ENCODE data around the gene ASB10. TPM values are rescaled to one million over a fixed set of nuclear protein-coding genes. Genes with fewer than 3 reads are reported as not detected.

Gene ASB10
- total RNA-seq, 1 donor from 2014 or later = not detected

DNA sequence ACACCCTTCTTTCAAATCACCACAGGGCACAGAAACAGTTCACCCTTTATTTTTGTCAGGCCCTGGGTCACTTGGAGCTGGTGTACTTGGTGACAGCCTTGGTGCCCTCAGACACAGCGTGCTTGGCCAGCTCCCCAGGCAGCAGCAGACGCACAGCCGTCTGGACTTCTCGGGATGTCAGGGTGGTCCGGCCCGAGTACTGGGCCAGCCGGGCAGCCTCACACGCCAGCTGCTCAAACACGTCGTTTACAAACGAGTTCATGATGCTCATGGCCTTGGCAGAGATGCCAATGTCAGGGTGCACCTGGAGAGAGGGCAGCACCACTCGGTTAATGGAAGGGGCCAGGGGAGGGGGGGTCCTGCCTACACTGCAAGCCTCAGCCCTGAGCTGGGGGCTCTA is 20.8 kb upstream of the ASB10 start:
- TF ChIP-seq, protein P1, sequence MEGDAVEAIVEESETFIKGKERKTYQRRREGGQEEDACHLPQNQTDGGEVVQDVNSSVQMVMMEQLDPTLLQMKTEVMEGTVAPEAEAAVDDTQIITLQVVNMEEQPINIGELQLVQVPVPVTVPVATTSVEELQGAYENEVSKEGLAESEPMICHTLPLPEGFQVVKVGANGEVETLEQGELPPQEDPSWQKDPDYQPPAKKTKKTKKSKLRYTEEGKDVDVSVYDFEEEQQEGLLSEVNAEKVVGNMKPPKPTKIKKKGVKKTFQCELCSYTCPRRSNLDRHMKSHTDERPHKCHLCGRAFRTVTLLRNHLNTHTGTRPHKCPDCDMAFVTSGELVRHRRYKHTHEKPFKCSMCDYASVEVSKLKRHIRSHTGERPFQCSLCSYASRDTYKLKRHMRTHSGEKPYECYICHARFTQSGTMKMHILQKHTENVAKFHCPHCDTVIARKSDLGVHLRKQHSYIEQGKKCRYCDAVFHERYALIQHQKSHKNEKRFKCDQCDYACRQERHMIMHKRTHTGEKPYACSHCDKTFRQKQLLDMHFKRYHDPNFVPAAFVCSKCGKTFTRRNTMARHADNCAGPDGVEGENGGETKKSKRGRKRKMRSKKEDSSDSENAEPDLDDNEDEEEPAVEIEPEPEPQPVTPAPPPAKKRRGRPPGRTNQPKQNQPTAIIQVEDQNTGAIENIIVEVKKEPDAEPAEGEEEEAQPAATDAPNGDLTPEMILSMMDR (IDR thresholded peaks at IDR 0.05; ENCODE audit: insufficient read depth, low read length, poor library complexity, severe bottlenecking) = no peak
- no peak for DNase-seq (ENCODE audit: low read depth)
- peaks cover 19% of the 10 kb centered on the region for H3K27me3 ChIP-seq (ENCODE audit: control insufficient read depth, insufficient read depth, low read length)
- H3K4me3 ChIP-seq (ENCODE audit: low read depth, low read length) = no peak overlapping the region
- H3K36me3 ChIP-seq (ENCODE audit: control insufficient read depth, insufficient read depth, low read length) = no peaks in the 10 kb centered on the region

DNA sequence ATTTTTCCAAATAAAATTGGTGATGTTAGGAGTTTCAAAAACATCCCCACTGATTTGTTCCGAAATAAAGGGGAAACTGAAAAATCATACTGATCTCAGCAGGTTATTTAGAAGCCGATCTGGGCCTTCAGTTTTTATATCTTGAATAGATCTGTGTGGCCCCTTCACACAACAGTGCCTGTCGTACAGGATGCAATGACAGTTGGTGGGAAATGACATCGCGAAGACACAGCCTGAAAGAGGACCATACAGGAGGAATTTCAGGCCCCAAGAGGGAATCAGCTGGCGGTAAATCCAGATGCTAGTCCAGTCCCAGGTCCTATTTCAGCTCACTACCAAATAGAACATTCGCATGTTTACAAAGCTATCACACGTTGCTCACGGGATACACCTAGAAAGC is 20.3 kb upstream of the ASB10 start:
- Histone ChIP-seq H3K4me3 (ENCODE audit: low read depth, low read length) (no peak overlapping the region), H3K27me3 (ENCODE audit: control insufficient read depth, insufficient read depth, low read length) (peaks cover 21% of the 10 kb centered on the region), H3K36me3 (ENCODE audit: control insufficient read depth, insufficient read depth, low read length) (no peaks in the 10 kb centered on the region)
- no peak for DNase-seq (ENCODE audit: low read depth)
- TF ChIP-seq, protein P1 (IDR thresholded peaks at IDR 0.05; ENCODE audit: insufficient read depth, low read length, poor library complexity, severe bottlenecking) = no peak

DNA sequence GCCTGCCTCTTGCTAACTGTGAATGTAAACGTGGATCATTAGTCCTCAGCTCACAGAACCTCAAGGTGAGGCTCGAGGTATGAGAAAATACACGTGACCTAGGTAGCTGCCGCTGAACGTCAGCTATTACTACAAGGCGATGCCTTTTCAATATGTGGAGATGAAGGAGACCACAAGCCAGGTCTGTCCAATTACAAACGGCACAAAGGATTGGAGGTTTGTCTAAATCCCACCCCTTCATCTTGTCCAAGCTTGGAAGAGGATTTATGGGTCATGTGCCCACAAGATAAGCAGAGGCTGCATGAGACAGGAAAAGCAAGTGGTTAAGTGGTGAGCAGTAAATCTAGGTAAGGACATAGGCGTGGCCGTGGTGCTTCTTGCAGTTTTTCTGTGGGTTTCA is 19.9 kb upstream of the ASB10 start:
- H3K27me3 ChIP-seq (ENCODE audit: control insufficient read depth, insufficient read depth, low read length) = peaks cover 21% of the 10 kb centered on the region
- no peak for DNase-seq (ENCODE audit: low read depth)
- H3K4me3 ChIP-seq (ENCODE audit: low read depth, low read length) = no peak overlapping the region
- TF ChIP-seq, protein P1 (IDR thresholded peaks at IDR 0.05; ENCODE audit: insufficient read depth, low read length, poor library complexity, severe bottlenecking) = no peak
- no peaks in the 10 kb centered on the region for H3K36me3 ChIP-seq (ENCODE audit: control insufficient read depth, insufficient read depth, low read length)

DNA sequence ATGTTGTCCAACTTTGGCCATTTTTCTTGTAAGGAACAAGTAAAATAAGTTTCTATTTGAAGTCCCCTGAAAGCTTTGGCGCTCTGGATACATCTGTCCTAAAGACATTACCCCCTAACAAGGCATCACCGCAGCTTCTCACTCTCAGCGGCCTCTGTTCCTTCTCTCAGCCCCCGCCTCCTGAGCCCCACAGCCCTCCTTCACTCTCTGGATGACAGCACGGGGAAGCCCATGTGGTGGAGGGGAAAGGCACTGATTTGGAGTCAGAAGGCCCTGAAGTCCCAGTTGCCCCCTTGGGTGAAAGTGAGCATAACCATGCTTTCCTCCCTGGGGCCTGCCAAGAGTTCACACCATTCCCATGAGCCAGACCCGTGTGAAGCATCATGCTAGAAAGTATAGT is 18.7 kb upstream of the ASB10 start:
- H3K4me3 ChIP-seq (ENCODE audit: low read depth, low read length) = no peak overlapping the region
- TF ChIP-seq, protein P1 (IDR thresholded peaks at IDR 0.05; ENCODE audit: insufficient read depth, low read length, poor library complexity, severe bottlenecking) = no peak
- no peak for DNase-seq (ENCODE audit: low read depth)
- H3K27me3 ChIP-seq (ENCODE audit: control insufficient read depth, insufficient read depth, low read length) = peaks cover 24% of the 10 kb centered on the region
- no peaks in the 10 kb centered on the region for H3K36me3 ChIP-seq (ENCODE audit: control insufficient read depth, insufficient read depth, low read length)

DNA sequence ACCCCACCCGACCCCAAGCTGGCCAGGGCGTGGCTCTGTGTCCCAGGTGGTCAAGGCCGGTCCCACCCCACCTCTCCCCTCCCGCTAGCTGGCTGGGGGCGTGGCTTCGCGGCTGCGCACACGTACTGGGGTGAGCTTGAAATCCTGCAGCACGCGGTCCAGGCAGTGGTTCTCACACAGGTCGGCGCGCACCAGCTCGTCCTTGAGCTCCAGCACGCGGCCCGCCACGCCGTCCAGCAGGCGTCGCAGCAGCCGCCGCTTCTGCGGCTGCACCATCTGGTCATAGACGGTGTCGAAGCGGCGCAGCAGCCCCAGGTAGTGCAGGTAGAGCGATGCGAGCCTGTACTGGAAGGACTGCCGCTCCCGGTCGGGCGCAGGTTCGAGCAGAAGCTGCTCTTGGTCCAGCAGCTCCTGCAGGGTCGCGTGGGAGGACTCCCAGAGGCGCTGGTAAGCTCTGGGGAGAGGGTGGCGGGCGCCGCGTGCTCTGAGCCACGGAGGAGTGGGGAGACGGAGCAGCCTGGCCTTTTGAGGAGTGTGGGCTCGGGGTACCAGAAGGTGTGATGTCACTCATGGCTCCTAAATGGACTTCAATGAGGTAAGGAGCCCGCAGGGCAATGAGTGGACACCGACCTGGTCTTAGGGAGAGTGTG is 17.5 kb upstream of the ASB10 start:
- TF ChIP-seq, protein P1 (IDR thresholded peaks at IDR 0.05; ENCODE audit: insufficient read depth, low read length, poor library complexity, severe bottlenecking) = no peak
- Histone ChIP-seq H3K4me3 (ENCODE audit: low read depth, low read length) (no peak overlapping the region), H3K27me3 (ENCODE audit: control insufficient read depth, insufficient read depth, low read length) (peaks cover 35% of the 10 kb centered on the region), H3K36me3 (ENCODE audit: control insufficient read depth, insufficient read depth, low read length) (no peaks in the 10 kb centered on the region)
- DNase-seq (ENCODE audit: low read depth) = no peak

DNA sequence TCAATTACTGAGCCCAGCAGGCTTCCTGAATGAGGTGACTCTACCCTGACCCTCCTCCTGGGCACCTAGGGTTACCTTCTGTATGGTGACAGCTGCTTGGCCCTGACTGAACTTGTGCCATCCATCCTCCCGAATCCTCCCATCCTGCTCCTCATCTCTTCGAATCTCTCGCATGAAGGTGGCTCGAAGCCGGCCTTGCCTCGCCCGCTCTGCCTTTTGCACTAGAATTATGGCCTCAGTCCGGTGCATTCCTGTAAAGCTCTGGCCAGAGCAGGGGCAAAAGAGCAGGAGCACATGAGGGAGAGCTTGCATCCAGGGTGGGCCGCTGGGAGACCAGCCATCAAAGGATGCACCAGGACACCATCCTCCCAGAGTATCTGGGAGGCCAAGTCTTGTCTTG is 15.8 kb upstream of the ASB10 start:
- Histone ChIP-seq H3K27me3 (ENCODE audit: control insufficient read depth, insufficient read depth, low read length) (peaks cover 49% of the 10 kb centered on the region), H3K36me3 (ENCODE audit: control insufficient read depth, insufficient read depth, low read length) (no peaks in the 10 kb centered on the region), H3K4me3 (ENCODE audit: low read depth, low read length) (no peak overlapping the region)
- TF ChIP-seq, protein P1 (IDR thresholded peaks at IDR 0.05; ENCODE audit: insufficient read depth, low read length, poor library complexity, severe bottlenecking) = no peak
- no peak for DNase-seq (ENCODE audit: low read depth)
